HepG2 (cell line): ENCODE results near the gene CTCF. TPM values are rescaled to one million over a fixed set of nuclear protein-coding genes. Genes with fewer than 3 reads are reported as not detected.

Experiments
- CHCHD3 ChIP-seq: sonication (generic); formaldehyde crosslinking; IDR thresholded peaks from 2 replicates; pipeline ENCODE4 v1.8.0; 2022; ENCODE audit warnings: mild to moderate bottlenecking, missing genetic modification reagents, moderate library complexity
- FLYWCH1 ChIP-seq: sonication (generic); formaldehyde crosslinking; IDR thresholded peaks from 2 replicates; pipeline ENCODE4 v1.8.1; 2023; ENCODE audit warnings: mild to moderate bottlenecking, missing genetic modification reagents
- MXI1 ChIP-seq: IDR thresholded peaks from 3 replicates; pipeline ENCODE4 v1.6.1; 2012; ENCODE audit warnings: low read depth, low read length, inconsistent platforms, borderline replicate concordance
- NFE2L1 ChIP-seq: sonication (generic); formaldehyde crosslinking; IDR thresholded peaks from 2 replicates; pipeline ENCODE4 v1.4.0; 2020; ENCODE audit warnings: missing genetic modification reagents, mild to moderate bottlenecking, borderline replicate concordance
- PAWR ChIP-seq: sonication (generic); formaldehyde crosslinking; IDR thresholded peaks from 2 replicates; pipeline ENCODE4 v1.4.0; 2020; ENCODE audit warnings: missing genetic modification reagents, mild to moderate bottlenecking, borderline replicate concordance
- PLSCR1 ChIP-seq: sonication (generic); formaldehyde crosslinking; IDR thresholded peaks from 2 replicates; pipeline ENCODE4 v1.5.0; 2020; ENCODE audit warnings: missing genetic modification reagents, mild to moderate bottlenecking, borderline replicate concordance
- PRDM10 ChIP-seq: sonication (generic); formaldehyde crosslinking; IDR thresholded peaks from 2 replicates; pipeline ENCODE4 v1.4.0; 2020; ENCODE audit warnings: low read depth, missing genetic modification reagents
- SSRP1 ChIP-seq: IDR thresholded peaks from 2 replicates; pipeline ENCODE4 v1.6.1; 2016; ENCODE audit warnings: control low read depth
- TBL1XR1 ChIP-seq: fragments of 150-350 bp; IDR thresholded peaks from 2 replicates; pipeline ENCODE4 v1.6.1; 2014; ENCODE audit warnings: borderline replicate concordance, low read length; ENCODE audit not compliant: partially characterized antibody
- ZEB1 ChIP-seq: IDR thresholded peaks from 2 replicates; pipeline ENCODE4 v1.6.1; 2012; ENCODE audit warnings: mild to moderate bottlenecking, low read depth, inconsistent platforms; ENCODE audit not compliant: insufficient replicate concordance
- ZFX ChIP-seq: sonication (generic); formaldehyde crosslinking; IDR thresholded peaks from 2 replicates; pipeline ENCODE4 v1.4.0; 2020; ENCODE audit warnings: mild to moderate bottlenecking, low read depth, missing genetic modification reagents, moderate library complexity
- ZMAT3 ChIP-seq: sonication (generic); formaldehyde crosslinking; conservative IDR thresholded peaks from 2 replicates; pipeline ENCODE4 v1.7.0; 2021; ENCODE audit warnings: missing genetic modification reagents
- ZNF318 ChIP-seq: sonication (generic); formaldehyde crosslinking; IDR thresholded peaks from 2 replicates; pipeline ENCODE4 v1.4.0; 2020; ENCODE audit warnings: mild to moderate bottlenecking, missing genetic modification reagents
- ZNF460 ChIP-seq: sonication (generic); formaldehyde crosslinking; IDR thresholded peaks from 2 replicates; pipeline ENCODE4 v1.5.1; 2020; ENCODE audit warnings: missing genetic modification reagents, mild to moderate bottlenecking, borderline replicate concordance
- ZNF556 ChIP-seq: sonication (generic); formaldehyde crosslinking; IDR thresholded peaks from 2 replicates; pipeline ENCODE4 v1.4.0; 2020; ENCODE audit warnings: mild to moderate bottlenecking, missing genetic modification reagents, borderline replicate concordance
- ZNF737 ChIP-seq: sonication (generic); formaldehyde crosslinking; IDR thresholded peaks from 2 replicates; pipeline ENCODE4 v1.5.0; 2020; ENCODE audit warnings: missing genetic modification reagents, mild to moderate bottlenecking, borderline replicate concordance
- ZNF816 ChIP-seq: sonication (generic); formaldehyde crosslinking; IDR thresholded peaks from 2 replicates; pipeline ENCODE4 v1.8.0; 2022; ENCODE audit warnings: missing genetic modification reagents, mild to moderate bottlenecking, borderline replicate concordance
- polyA plus RNA-seq, 8 experiments: library from polyadenylated mRNA; depleted of rRNA in 3 of 8; stranded (reverse) in 7 of 8; unstranded in 1 of 8; fragments of >200 nt; fragmentation: Illumina TruSeq in 4 of 8; extraction: Trizol in 4 of 8; gene quantifications; 2 replicates each; pipeline versions ENCODE4 v1.2.1 to v1.2.3, GENCODE V29; 2011 to 2016; ENCODE audit warnings: low read depth in 4 of 8, missing spikeins in 1 of 8, mixed read lengths in 1 of 8; ENCODE audit not compliant: insufficient read depth in 1 of 8
- total RNA-seq, 5 experiments: library from RNA; depleted of rRNA; stranded (reverse); fragments of >200 nt; fragmentation: Illumina TruSeq; extraction: Trizol; gene quantifications; 2 replicates each; pipeline ENCODE4 v1.2.3, GENCODE V29; 2016; ENCODE audit warnings: low read depth in 1 of 5

The CTCF gene
- total and polyA plus RNA-seq, 2 of the 13 experiments (the other 11 are each of a cell fraction or from before 2014, with no cell fraction given): 19.5 to 37.5 TPM

- no peak for TF ChIP-seq PRDM10
- no peak for TF ChIP-seq PLSCR1 (CRISPR knock-in tag)
- TF ChIP-seq MXI1: peak; percentile 55; the same call in 1 of the 3 replicates
- TF ChIP-seq ZNF460 (CRISPR knock-in tag): no peak
- no peak for TF ChIP-seq ZNF816 (CRISPR knock-in tag)
- TF ChIP-seq ZMAT3: peak; percentile 92
- no peak for TF ChIP-seq SSRP1 (CRISPR knock-in tag)
- no peak for TF ChIP-seq TBL1XR1
- no peak for TF ChIP-seq ZNF556
- TF ChIP-seq ZFX (CRISPR knock-in tag): peak; percentile 57
- no peak for TF ChIP-seq ZEB1
- TF ChIP-seq NFE2L1 (CRISPR knock-in tag): no peak
- no peak; the same call in 1 of the 2 replicates for TF ChIP-seq ZNF737 (CRISPR knock-in tag)
- no peak for TF ChIP-seq FLYWCH1 (CRISPR knock-in tag)
- no peak for TF ChIP-seq CHCHD3
- no peak for TF ChIP-seq ZNF318 (CRISPR knock-in tag)
- TF ChIP-seq PAWR (CRISPR knock-in tag): no peak
Observed at GRCh38 chr16:67521095-67521804, 41.1 kb upstream of the CTCF start (continued).
